Kasumi-1 (cell line): ENCODE measurements around the gene SGMS1.

Source experiments
- DNase-seq, 2 experiments: peaks; one replicate each; lab custom pipeline; 2025; lab: John Stamatoyannopoulos, UW

Gene SGMS1

DNA sequence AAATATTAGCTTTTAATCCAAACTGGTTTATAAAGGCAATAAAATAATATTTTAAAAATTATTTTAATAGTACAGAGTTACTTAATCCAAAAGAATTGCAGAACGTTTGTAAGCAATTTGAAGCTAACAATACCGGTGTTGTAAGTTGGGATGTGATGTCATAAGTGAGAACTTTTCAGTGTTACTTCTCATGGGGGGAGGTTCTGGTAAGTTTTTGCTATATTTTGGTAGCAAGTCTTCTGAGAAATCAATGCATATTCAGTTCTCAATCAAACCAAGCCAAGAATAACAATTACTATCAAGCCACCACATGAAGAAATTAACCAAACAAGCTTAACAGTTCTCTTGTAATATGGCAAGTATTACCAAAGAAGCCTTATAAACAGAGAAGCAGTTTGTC lies 225.4 kb downstream of the SGMS1 start:
- DNase-seq, result no peak

DNA sequence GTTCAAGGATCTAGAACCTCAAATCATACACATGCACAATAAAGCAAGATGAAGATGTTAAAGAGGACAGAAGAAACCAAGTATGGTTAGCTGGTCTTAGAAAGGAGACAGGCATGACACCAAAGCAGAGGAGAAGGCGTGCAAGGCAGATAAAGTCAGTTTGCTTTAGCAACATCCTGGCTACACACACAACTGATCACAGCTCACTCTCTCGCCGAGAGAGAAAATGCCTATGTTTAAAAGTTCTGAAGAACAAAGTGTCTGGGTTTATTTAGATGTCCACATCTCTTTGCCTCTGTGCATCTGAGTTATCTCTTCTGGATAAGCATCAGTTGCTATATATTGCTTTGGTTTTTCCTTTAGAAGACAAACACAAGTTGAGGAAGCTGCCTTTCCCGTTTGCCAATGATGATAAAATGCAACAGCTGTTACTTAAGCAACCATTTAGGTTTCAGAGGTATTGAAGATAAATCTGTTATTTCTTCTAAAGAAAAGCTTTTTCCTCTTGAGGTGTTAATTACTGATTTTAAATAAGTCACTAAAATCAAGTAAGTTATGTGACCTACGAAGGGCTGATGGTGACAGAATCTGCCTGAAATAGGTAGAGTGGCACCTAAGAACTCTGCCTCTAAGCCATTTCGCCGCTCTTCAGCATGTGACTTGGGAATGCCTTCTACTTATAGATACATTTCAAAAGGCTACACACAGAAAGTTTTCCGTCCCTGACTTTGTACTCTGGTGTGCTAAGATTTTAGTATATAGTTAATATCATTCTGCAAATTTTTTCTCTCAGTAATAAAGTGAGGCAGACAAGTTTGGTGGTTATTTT lies 226.2 kb downstream of the SGMS1 start:
- DNase-seq, result no peak

- no peak for DNase-seq
Observed at GRCh38 chr10:50396491-50397311, 227.1 kb downstream of the SGMS1 start.

DNA sequence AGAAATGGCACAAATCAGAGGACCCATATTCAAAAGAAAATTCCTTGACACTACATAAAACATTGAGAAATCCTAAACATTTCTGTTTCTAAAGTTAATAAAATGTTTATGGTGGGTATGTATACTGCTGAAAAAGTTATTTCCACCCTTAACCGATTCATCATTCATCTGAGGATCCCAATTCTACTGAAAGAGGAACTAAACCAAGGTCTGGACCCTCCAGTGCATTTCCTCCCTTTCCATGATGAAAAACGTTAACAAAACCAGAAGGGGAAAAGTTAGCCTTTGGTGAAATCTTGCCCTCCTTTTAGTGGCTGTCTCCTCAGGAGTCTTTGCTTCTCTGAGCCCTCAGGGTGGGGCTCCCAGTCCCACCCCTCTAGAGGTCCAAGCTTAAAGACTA lies 227.9 kb downstream of the SGMS1 start:
- DNase-seq, result peak; percentile 48 to 54

DNA sequence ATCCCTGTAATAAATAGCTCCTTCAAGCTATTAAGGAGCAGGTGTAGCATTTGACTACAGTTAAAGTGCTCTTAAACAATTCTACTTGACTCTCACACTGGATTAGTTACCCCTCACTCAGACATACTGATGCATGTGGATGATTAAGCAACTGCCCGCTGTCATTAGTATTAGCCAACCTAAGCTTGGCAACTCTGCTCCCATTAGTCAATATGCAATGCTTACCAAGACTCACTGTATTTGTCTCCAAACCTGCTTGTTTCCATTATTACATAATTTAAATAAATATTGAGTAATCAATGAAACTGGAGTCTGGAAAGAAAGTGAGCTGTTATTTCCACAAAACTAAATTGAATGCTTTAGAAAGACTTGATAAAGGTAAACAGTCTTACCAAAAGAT lies 228.5 kb downstream of the SGMS1 start:
- no peak for DNase-seq

DNA sequence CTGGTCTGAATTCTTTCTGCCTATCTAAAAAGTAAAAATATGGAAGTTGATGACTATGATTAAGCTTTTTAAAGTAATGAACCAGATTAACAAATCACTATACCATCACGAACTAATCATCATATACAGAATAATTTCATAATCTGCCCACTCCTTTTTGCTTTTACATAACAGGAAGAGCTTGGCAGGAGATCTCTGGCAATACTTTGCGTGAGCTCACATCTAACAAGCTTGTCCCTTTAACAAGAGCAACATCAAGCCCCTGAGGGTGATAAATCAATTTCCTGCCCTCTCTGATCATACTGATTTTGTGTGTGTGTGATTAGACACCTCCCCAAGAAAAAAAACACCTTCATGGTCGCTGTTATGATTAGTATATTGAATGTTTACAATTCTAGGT lies 228.9 kb downstream of the SGMS1 start:
- no peak for DNase-seq

- no peak for DNase-seq
Observed at GRCh38 chr10:50393784-50394467, 229.8 kb downstream of the SGMS1 start.

DNA sequence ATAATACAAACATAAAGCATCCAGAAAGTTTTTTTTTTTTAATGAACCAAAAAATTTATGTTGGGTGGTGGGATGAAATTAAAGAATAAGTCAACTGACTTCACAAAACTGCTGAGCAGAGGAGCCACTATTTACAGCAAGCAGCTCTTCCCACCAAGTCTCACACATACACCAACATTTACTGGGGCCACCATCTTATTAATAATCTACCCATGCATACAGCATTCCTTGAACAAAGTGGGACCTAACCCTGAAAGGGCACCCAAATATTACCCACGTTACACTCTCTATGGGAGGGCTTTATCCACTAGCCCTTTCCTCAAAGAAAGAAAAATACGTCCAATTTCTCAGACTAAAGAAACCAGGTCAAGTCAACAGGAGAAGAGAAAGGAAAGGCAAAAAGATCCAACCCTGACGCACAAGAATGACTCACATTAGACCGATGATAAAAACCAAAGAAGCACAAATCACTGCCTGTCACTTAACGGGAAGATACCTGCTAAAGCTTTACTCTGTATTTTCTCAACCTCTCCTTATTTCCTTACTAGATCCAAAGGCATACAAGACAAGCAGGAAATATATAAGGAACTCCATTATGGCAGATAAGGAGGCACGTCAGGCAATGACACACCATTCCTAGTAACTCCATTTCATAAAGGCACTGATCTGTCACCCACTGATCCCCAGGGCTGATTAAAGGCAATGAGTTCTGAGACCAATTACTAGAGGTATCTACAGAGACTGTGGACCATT lies 230.6 kb downstream of the SGMS1 start:
- DNase-seq, result no peak

DNA sequence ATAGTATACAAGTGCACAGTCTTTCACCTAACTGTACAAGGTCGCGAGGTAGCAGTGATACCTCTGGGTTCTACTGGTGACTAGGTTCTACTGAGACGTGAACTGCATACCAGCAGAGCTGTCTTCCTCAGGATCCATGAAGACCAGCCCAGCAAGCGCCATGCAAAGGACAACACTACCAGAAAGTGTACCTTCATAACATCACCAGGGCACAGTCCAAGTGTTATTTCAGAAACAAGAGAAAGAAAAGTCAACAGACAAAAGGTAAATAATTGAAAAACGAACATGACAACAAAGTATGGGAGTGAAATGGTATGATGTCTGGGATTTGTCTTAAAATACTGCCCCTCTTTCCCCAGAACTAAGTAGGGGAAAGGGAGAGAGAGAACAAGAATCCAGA lies 231.3 kb downstream of the SGMS1 start:
- DNase-seq, result no peak

DNA sequence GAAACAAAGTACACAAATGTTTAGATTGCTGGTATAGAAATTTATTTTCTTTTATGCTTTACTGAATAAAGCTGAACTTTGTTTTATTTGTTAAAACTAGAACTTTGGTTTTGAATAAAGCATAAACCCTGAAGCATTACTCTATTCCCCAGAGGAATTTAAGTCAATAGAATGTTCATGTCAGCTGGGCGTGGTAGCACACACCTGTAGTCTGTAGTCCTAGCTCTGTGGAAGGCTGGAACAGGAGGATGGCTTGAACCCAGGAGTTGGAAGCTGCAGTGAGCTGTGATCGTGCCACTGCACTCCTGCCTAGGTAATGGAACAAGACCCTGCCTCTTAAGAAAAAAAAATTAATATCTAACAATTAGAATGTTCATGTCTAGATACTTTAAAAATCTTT lies 233.5 kb downstream of the SGMS1 start:
- no peak for DNase-seq

GRCh38 chr10:50388181-50388580 lies 235.6 kb downstream of the SGMS1 start:
- DNase-seq, result no peak

DNA sequence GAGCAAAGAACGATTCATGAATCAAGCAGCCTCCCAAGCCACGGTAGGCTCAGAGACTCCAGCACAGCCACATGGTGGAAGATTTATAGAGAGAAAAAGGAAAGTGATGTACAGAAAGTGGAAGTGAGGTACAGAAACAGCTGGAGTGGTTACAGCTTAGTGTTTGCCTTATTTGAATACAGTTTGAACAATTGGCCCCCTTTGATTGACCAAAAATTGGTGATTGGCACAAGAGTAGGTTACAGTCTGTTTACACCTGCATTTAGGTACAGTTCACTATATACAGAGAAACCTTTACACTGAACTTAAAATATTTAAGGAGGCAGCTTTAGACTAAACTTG lies 236.1 kb downstream of the SGMS1 start:
- DNase-seq, result no peak

GRCh38 chr10:50387007-50387731 lies 236.6 kb downstream of the SGMS1 start:
- DNase-seq, result no peak

GRCh38 chr10:50385624-50386023 lies 238.1 kb downstream of the SGMS1 start:
- no peak for DNase-seq

- no peak for DNase-seq
Observed at GRCh38 chr10:50384898-50385297, 238.9 kb downstream of the SGMS1 start.

- DNase-seq, result no peak
Observed at GRCh38 chr10:50384238-50384637, 239.5 kb downstream of the SGMS1 start.

DNA sequence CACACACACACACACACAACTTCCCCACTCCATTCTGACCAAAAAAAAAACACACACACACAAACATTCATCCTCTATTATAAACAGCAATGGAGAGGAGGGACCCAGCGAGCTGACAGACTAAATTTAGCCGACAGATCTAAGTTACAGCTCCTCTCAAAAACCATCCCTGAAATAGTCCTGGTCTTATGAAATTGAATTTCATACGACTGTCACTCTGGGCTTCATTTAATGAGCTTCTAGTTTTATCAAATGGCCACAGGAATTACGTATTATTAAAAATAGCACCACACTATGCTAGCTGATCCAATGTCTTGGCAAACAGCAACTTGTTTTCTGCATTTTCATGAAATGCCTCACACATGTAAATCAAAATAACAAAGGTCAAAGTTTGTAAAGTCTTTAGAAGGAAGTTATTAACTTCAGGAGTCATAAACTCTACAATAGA lies 241.2 kb downstream of the SGMS1 start:
- no peak for DNase-seq

- no peak for DNase-seq
Observed at GRCh38 chr10:50381642-50382041, 242.1 kb downstream of the SGMS1 start.

GRCh38 chr10:50379616-50380015 lies 244.1 kb downstream of the SGMS1 start:
- DNase-seq, result no peak

GRCh38 chr10:50375745-50376144 lies 248.0 kb downstream of the SGMS1 start:
- no peak for DNase-seq

- peak; percentile 43 to 51 for DNase-seq
Observed at GRCh38 chr10:50375051-50375452, 248.7 kb downstream of the SGMS1 start.
